ENCODE measurements around the gene IBTK. TPM values are rescaled to one million over a fixed set of nuclear protein-coding genes. Genes with fewer than 3 reads are reported as not detected.
"Not testable (repeated sequence)": the region's sequence is repeated elsewhere in the genome, so short reads cannot be mapped to it uniquely, and the experiment has no call there.

IBTK gene
- total RNA-seq, 1 experiment from 2014 or later = 36.6 TPM

GRCh38 chr6:82151147-82151546, 96.4 kb downstream of the IBTK start:
- BruUV-seq (replicated peaks) = not testable (repeated sequence)

GRCh38 chr6:82145926-82146452, 101.6 kb downstream of the IBTK start:
- peaks cover 19 to 29% of the 10 kb centered on the region in 2 experiments for H3K4me1 ChIP-seq (ENCODE audit: control insufficient read depth in 1 of 2, insufficient read depth in 2 of 2, low read length in 2 of 2)
- no peaks in the 10 kb centered on the region for H3K36me3 ChIP-seq (ENCODE audit: control insufficient read depth in 1 of 2, insufficient read depth in 2 of 2, low read length in 2 of 2)
- no TSS peak for BruUV-seq (replicated peaks)
- H3K4me2 ChIP-seq (ENCODE audit: low read length) = no peak overlapping the region
- POLR2A ChIA-PET = no interaction called here
- CTCF ChIA-PET = no interaction called here
- DNase-seq (ENCODE audit: low read depth, low spot score) = no peak
- H4K20me1 ChIP-seq (ENCODE audit: insufficient read depth) = no peaks in the 10 kb centered on the region
- no peaks in the 10 kb centered on the region for H3K9me2 ChIP-seq (ENCODE audit: insufficient read depth)
- ATAC-seq = no peak
- H3K79me2 ChIP-seq (ENCODE audit: insufficient read depth, low read length) = no peaks in the 10 kb centered on the region
- H3K9ac ChIP-seq (ENCODE audit: low read length) = no peak overlapping the region
- H3K9me3 ChIP-seq (ENCODE audit: control insufficient read depth in 1 of 2, insufficient read depth in 1 of 2, low read depth in 1 of 2, low read length in 2 of 2) = no peaks in the 10 kb centered on the region
- H3K27me3 ChIP-seq (ENCODE audit: insufficient read depth, low read length) = no peaks in the 10 kb centered on the region
- intact Hi-C loops (cut with micrococcal nuclease) = no loop called here
- H3K27ac ChIP-seq (ENCODE audit: low read depth, low read length) = no peak overlapping the region
- no peak for TF ChIP-seq ELF1 (IDR thresholded peaks at IDR 0.05; ENCODE audit: borderline replicate concordance, low read depth)
- TF ChIP-seq SRF (IDR thresholded peaks at IDR 0.05; ENCODE audit: low read depth) = no peak
- TF ChIP-seq EGR1 (IDR thresholded peaks at IDR 0.05; ENCODE audit: low read depth) = no peak
- no peak for TF ChIP-seq CEBPB (IDR thresholded peaks at IDR 0.05; ENCODE audit: low read depth)
- no peak for TF ChIP-seq CBX3 (IDR thresholded peaks at IDR 0.05; ENCODE audit: low read depth)
- TF ChIP-seq FOSL1 (IDR thresholded peaks at IDR 0.05; ENCODE audit: low read depth) = no peak
- H3K4me3 ChIP-seq (replicated peaks in 1 of 2; ENCODE audit: low read depth in 1 of 2, low read length in 2 of 2) = no peak overlapping the region
- H2AFZ ChIP-seq (ENCODE audit: low read depth, low read length, poor library complexity, severe bottlenecking) = no peak overlapping the region
- RAD21 ChIA-PET (ENCODE audit: low non-redundant PET in 1 of 2, low total read pairs in 2 of 2, uncharacterized antibody in 2 of 2, unreplicated experiment in 2 of 2) = no interaction called here

More at GRCh38 chr6:82151147-82151546, 96.4 kb downstream of the IBTK start:
- H3K27ac ChIP-seq (ENCODE audit: low read depth, low read length); H3K9me2 ChIP-seq (ENCODE audit: insufficient read depth); CTCF ChIA-PET; H3K27me3 ChIP-seq (ENCODE audit: insufficient read depth, low read length); H3K36me3 ChIP-seq (ENCODE audit: control insufficient read depth in 1 of 2, insufficient read depth in 2 of 2, low read length in 2 of 2); RAD21 ChIA-PET (ENCODE audit: low non-redundant PET in 1 of 2, low total read pairs in 2 of 2, uncharacterized antibody in 2 of 2, unreplicated experiment in 2 of 2); H2AFZ ChIP-seq (ENCODE audit: low read depth, low read length, poor library complexity, severe bottlenecking); H3K9me3 ChIP-seq (ENCODE audit: control insufficient read depth in 1 of 2, insufficient read depth in 1 of 2, low read depth in 1 of 2, low read length in 2 of 2); H3K9ac ChIP-seq (ENCODE audit: low read length); H3K4me1 ChIP-seq (ENCODE audit: control insufficient read depth in 1 of 2, insufficient read depth in 2 of 2, low read length in 2 of 2); DNase-seq (ENCODE audit: low read depth, low spot score); intact Hi-C loops (cut with micrococcal nuclease); H3K79me2 ChIP-seq (ENCODE audit: insufficient read depth, low read length); H4K20me1 ChIP-seq (ENCODE audit: insufficient read depth); ATAC-seq; H3K4me2 ChIP-seq (ENCODE audit: low read length); POLR2A ChIA-PET; H3K4me3 ChIP-seq (replicated peaks in 1 of 2; ENCODE audit: low read depth in 1 of 2, low read length in 2 of 2): not testable (repeated sequence)

Measured in HCT116 (cell line).